Liver (tissue), 3 donors: Measurements from ENCODE around the gene SYNE4.

Source experiments
- ATF3 ChIP-seq: IDR thresholded peaks from 2 replicates; pipeline ENCODE4 v1.6.1; 2016; ENCODE audit warnings: antibody characterized with exemption
- CTCF ChIP-seq: fragments of 150-350 bp; IDR thresholded peaks from 2 replicates; pipeline ENCODE4 v1.5.1; 2017; ENCODE audit warnings: improper control_type of control experiment, low read depth, low read length; ENCODE audit not compliant: missing input control
- FOXA1 ChIP-seq: IDR thresholded peaks from 2 replicates; pipeline ENCODE4 v1.6.1; 2016; ENCODE audit warnings: antibody characterized with exemption
- FOXA2 ChIP-seq: IDR thresholded peaks from 2 replicates; pipeline ENCODE4 v1.6.1; 2016; ENCODE audit warnings: antibody characterized with exemption
- GABPA ChIP-seq, 2 donors: IDR thresholded peaks in 1 of 2; conservative IDR thresholded peaks in 1 of 2; 2 replicates each; pipeline ENCODE4 v1.6.1; 2016; ENCODE audit warnings: antibody characterized with exemption in 2 of 2, mild to moderate bottlenecking in 1 of 2, moderate library complexity in 1 of 2
- HNF4G ChIP-seq: IDR thresholded peaks from 2 replicates; pipeline ENCODE4 v1.6.1; 2016; ENCODE audit warnings: antibody characterized with exemption
- MAX ChIP-seq: IDR thresholded peaks from 2 replicates; pipeline ENCODE4 v1.6.1; 2016; ENCODE audit warnings: antibody characterized with exemption
- NR2F2 ChIP-seq: IDR thresholded peaks from 2 replicates; pipeline ENCODE4 v1.6.1; 2016; ENCODE audit warnings: antibody characterized with exemption
- RAD21 ChIP-seq, 2 donors: IDR thresholded peaks; 2 replicates each; pipeline ENCODE4 v1.6.1; 2016; ENCODE audit warnings: antibody characterized with exemption in 2 of 2, mild to moderate bottlenecking in 2 of 2
- RXRA ChIP-seq, 2 donors: IDR thresholded peaks; 2 replicates each; pipeline ENCODE4 v1.6.1; 2017 to 2018; ENCODE audit warnings: antibody characterized with exemption in 2 of 2, mild to moderate bottlenecking in 1 of 2
- TAF1 ChIP-seq: conservative IDR thresholded peaks from 2 replicates; pipeline ENCODE4 v1.6.1; 2016; ENCODE audit warnings: antibody characterized with exemption, mild to moderate bottlenecking
- YY1 ChIP-seq: IDR thresholded peaks from 2 replicates; pipeline ENCODE4 v1.6.1; 2016; ENCODE audit warnings: antibody characterized with exemption, mild to moderate bottlenecking
- TF ChIP-seq, protein P1 (sequence below): IDR thresholded peaks from 2 replicates; pipeline ENCODE4 v1.6.1; 2016; ENCODE audit warnings: antibody characterized with exemption
- TF ChIP-seq, protein P2 (sequence below): IDR thresholded peaks from 2 replicates; pipeline ENCODE4 v1.6.1; 2016; ENCODE audit warnings: antibody characterized with exemption, mild to moderate bottlenecking
- donor health status: healthy.
- donor health status: healthy.

- TF ChIP-seq TAF1, result no peak
- TF ChIP-seq YY1, result no peak
- no peak for TF ChIP-seq CTCF
- TF ChIP-seq MAX, result no peak
- TF ChIP-seq, protein P1, sequence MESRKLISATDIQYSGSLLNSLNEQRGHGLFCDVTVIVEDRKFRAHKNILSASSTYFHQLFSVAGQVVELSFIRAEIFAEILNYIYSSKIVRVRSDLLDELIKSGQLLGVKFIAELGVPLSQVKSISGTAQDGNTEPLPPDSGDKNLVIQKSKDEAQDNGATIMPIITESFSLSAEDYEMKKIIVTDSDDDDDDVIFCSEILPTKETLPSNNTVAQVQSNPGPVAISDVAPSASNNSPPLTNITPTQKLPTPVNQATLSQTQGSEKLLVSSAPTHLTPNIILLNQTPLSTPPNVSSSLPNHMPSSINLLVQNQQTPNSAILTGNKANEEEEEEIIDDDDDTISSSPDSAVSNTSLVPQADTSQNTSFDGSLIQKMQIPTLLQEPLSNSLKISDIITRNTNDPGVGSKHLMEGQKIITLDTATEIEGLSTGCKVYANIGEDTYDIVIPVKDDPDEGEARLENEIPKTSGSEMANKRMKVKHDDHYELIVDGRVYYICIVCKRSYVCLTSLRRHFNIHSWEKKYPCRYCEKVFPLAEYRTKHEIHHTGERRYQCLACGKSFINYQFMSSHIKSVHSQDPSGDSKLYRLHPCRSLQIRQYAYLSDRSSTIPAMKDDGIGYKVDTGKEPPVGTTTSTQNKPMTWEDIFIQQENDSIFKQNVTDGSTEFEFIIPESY, result no peak
- no peak for TF ChIP-seq FOXA2
- TF ChIP-seq, protein P2, sequence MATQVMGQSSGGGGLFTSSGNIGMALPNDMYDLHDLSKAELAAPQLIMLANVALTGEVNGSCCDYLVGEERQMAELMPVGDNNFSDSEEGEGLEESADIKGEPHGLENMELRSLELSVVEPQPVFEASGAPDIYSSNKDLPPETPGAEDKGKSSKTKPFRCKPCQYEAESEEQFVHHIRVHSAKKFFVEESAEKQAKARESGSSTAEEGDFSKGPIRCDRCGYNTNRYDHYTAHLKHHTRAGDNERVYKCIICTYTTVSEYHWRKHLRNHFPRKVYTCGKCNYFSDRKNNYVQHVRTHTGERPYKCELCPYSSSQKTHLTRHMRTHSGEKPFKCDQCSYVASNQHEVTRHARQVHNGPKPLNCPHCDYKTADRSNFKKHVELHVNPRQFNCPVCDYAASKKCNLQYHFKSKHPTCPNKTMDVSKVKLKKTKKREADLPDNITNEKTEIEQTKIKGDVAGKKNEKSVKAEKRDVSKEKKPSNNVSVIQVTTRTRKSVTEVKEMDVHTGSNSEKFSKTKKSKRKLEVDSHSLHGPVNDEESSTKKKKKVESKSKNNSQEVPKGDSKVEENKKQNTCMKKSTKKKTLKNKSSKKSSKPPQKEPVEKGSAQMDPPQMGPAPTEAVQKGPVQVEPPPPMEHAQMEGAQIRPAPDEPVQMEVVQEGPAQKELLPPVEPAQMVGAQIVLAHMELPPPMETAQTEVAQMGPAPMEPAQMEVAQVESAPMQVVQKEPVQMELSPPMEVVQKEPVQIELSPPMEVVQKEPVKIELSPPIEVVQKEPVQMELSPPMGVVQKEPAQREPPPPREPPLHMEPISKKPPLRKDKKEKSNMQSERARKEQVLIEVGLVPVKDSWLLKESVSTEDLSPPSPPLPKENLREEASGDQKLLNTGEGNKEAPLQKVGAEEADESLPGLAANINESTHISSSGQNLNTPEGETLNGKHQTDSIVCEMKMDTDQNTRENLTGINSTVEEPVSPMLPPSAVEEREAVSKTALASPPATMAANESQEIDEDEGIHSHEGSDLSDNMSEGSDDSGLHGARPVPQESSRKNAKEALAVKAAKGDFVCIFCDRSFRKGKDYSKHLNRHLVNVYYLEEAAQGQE, result no peak
- TF ChIP-seq RXRA (IDR thresholded peaks at IDR 0.05), result no peak
- no peak for TF ChIP-seq RAD21 (IDR thresholded peaks at IDR 0.05)
- TF ChIP-seq ATF3, result no peak
- TF ChIP-seq FOXA1, result no peak
- no peak for TF ChIP-seq HNF4G
- TF ChIP-seq NR2F2, result no peak
- TF ChIP-seq GABPA (IDR thresholded peaks at IDR 0.05 in 1 of 2, conservative IDR thresholded peaks at IDR 0.05 in 1 of 2), result no peak
Observed at GRCh38 chr19:35959968-35960320, 48.7 kb downstream of the SYNE4 start.
